ENCODE measurements around the gene RAD9B. TPM values are rescaled to one million over a fixed set of nuclear protein-coding genes. Genes with fewer than 3 reads are reported as not detected.

RAD9B gene
- total RNA-seq, 1 donor from 2014 or later, result not detected

DNA sequence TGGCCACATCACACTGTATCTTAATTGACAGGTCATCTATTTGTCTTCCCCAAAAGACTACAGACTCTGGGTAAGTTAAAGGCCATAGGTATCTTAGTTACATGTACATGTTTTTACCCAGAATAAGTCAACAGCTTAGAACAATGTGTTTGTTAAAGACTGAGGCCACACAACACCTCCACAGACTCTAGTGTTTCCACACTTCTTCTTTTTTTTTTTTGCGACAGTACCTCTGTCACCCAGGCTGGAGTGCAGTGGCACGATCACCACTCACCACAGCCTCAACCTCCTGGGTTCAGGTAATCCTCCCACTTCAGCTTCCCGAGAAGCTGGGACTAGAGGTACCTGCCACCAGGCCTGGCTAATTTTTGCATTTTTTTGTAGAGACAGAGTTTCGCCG lies 35.3 kb upstream of the RAD9B start:
- Histone ChIP-seq H3K9me3 (no peaks in the 10 kb centered on the region), H3K36me3 (peaks cover 0 to 20% of the 10 kb centered on the region in 2 donors), H3K27me3 (no peaks in the 10 kb centered on the region), H3K4me1 (peaks cover 30% of the 10 kb centered on the region), H3K27ac (no peak overlapping the region), H3K4me3 (peak overlapping the region in 1 of 2 donors; percentile 90)
- no peak for DNase-seq (ENCODE audit: extremely low spot score in 2 of 2)
- intact Hi-C loops (cut with DNase I), result no loop called here
- TF ChIP-seq POLR2AphosphoS5 (IDR thresholded peaks at IDR 0.05; ENCODE audit: insufficient read depth in 1 of 2, low read depth in 1 of 2) (no peak), POLR2A (IDR thresholded peaks at IDR 0.05) (no peak)
- TF ChIP-seq, protein P1, sequence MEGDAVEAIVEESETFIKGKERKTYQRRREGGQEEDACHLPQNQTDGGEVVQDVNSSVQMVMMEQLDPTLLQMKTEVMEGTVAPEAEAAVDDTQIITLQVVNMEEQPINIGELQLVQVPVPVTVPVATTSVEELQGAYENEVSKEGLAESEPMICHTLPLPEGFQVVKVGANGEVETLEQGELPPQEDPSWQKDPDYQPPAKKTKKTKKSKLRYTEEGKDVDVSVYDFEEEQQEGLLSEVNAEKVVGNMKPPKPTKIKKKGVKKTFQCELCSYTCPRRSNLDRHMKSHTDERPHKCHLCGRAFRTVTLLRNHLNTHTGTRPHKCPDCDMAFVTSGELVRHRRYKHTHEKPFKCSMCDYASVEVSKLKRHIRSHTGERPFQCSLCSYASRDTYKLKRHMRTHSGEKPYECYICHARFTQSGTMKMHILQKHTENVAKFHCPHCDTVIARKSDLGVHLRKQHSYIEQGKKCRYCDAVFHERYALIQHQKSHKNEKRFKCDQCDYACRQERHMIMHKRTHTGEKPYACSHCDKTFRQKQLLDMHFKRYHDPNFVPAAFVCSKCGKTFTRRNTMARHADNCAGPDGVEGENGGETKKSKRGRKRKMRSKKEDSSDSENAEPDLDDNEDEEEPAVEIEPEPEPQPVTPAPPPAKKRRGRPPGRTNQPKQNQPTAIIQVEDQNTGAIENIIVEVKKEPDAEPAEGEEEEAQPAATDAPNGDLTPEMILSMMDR (IDR thresholded peaks at IDR 0.05), result no peak

DNA sequence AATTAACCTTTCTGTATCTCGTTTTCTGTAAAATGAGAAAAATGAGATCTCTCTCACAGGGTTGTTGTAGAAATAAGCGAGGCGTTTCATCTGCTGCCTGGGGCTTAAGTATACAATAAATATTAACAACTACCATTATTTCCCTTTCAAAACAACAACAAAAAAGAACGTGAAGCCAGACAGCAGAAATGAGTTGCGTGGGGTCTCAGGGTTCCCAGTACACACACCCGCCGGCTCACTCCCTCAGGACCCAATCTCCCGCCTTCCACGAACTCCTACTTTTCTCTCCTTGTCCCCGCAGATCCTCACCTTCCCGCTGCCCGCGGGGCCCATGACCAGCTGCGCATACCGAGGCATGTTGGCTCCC lies 34.3 kb upstream of the RAD9B start:
- H3K27me3 ChIP-seq, result no peaks in the 10 kb centered on the region
- H3K4me3 ChIP-seq, result peak overlapping the region; percentile 72 to 90
- H3K27ac ChIP-seq, result peak overlapping the region; percentile 96
- intact Hi-C loops (cut with DNase I), result no loop called here
- H3K9me3 ChIP-seq, result no peaks in the 10 kb centered on the region
- TF ChIP-seq POLR2AphosphoS5 (IDR thresholded peaks at IDR 0.05; ENCODE audit: insufficient read depth in 1 of 2, low read depth in 1 of 2) (no peak), POLR2A (IDR thresholded peaks at IDR 0.05) (no peak)
- TF ChIP-seq, protein P1 (IDR thresholded peaks at IDR 0.05), result no peak
- peaks cover 30% of the 10 kb centered on the region for H3K4me1 ChIP-seq
- DNase-seq (ENCODE audit: extremely low spot score in 2 of 2), result no peak
- peaks cover 0 to 15% of the 10 kb centered on the region in 2 donors for H3K36me3 ChIP-seq

DNA sequence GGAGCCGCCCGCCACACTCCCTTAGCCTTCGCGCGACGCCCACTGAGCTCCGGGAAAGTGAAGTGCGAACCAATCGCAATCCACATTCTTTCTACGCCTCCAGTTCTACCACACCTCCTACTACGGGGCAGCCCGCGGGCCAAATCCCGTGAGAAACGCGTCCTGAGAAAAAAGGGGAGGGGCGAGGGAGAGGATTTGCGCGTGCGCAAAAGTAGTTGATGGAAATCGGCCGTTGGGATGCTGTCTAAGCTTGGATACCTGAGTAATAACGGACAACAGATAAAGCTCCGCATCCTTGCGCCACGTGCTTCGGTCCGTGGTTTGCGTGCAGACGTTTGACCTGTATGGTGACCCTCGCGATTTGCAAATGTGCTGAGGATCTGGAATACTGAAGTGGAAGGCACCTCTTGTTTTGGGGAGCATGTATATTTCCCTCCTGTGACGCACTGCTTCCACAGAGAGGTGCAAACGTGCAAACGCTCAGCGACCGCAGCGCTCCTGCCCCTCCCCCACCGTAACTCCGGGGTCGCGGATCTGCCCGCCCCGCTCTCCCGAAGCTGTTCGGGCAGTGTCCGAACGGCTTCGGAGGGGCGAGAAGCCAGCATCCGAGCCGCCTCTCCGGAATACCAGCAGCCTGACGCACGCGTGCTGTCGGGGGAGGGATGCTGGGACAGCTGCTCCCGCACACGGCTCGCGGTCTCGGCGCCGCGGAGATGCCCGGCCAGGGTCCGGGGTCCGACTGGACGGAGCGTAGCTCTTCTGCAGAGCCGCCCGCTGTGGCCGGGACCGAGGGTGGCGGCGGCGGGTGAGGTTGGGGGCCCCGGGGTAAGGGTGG lies 33.7 kb upstream of the RAD9B start, which contains the start of the genes FAM216A and GPN3:
FAM216A (plus strand) TSS at position 632 of the 835 bp plus-strand sequence; CDS start at position 663, 31 bp downstream.
GPN3 (minus strand) TSS at position 44 of the 835 bp plus-strand sequence. CDS start 54 bp downstream, outside the sequence.
- no peaks in the 10 kb centered on the region for H3K27me3 ChIP-seq
- intact Hi-C loops (cut with DNase I), result no loop called here
- H3K4me1 ChIP-seq, result peaks cover 30% of the 10 kb centered on the region
- TF ChIP-seq POLR2A (IDR thresholded peaks at IDR 0.05) (peak in 1 of 2 donors; percentile 63), POLR2AphosphoS5 (IDR thresholded peaks at IDR 0.05; ENCODE audit: insufficient read depth in 1 of 2, low read depth in 1 of 2) (peak; percentile 91 to 100)
- TF ChIP-seq, protein P1 (IDR thresholded peaks at IDR 0.05), result no peak
- H3K9me3 ChIP-seq, result no peaks in the 10 kb centered on the region
- peak within 1 kb of the TSS; percentile 96 for H3K27ac ChIP-seq
- DNase-seq (ENCODE audit: extremely low spot score in 2 of 2), result peak; percentile 97 to 98
- peaks cover 0 to 13% of the 10 kb centered on the region in 2 donors for H3K36me3 ChIP-seq
- peak within 1 kb of the TSS; percentile 72 to 90 for H3K4me3 ChIP-seq

DNA sequence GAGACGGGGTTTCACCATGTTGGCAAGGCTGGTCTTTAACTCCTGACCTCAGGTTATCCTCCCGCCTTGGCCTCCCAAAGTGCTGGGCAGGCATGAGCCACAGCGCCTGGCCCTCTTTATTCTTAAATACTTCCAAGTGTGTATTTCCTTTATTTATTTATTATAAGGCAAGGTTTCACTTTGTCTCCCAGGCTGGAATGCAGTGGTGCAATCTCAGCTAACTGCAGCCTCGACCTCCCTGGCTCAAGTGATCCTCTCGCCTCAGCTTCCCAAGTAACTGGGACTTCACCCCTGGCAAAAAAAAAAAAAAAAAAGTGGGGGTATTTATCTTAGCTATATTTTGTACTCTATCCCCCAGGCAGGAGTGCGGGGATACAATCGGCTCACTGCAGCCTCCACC lies 26.7 kb upstream of the RAD9B start:
- intact Hi-C loops (cut with DNase I), result no loop called here
- DNase-seq (ENCODE audit: extremely low spot score in 2 of 2), result no peak

More for the DNA sequence above, 26.7 kb upstream of the RAD9B start:
- Histone ChIP-seq H3K27me3 (no peaks in the 10 kb centered on the region), H3K4me3 (no peak overlapping the region), H3K9me3 (no peaks in the 10 kb centered on the region), H3K27ac (no peak overlapping the region), H3K4me1 (no peaks in the 10 kb centered on the region), H3K36me3 (no peaks in the 10 kb centered on the region)
- TF ChIP-seq, protein P1 (IDR thresholded peaks at IDR 0.05), result no peak
